GM23248 (cell line): ENCODE data around the gene CPNE7.

ENCODE experiments used
- EZH2 ChIP-seq: fragments of 200-600 bp; sonication (generic); IDR thresholded peaks from 2 replicates; pipeline ENCODE4 v1.6.1; 2018; ENCODE audit warnings: antibody characterized with exemption, mild to moderate bottlenecking; ENCODE audit not compliant: insufficient read depth, poor library complexity, severe bottlenecking
- EZH2phosphoT487 ChIP-seq: fragments of 200-600 bp; sonication (generic); IDR thresholded peaks from 2 replicates; pipeline ENCODE4 v1.6.1; 2018; ENCODE audit warnings: antibody characterized with exemption, moderate library complexity, mild to moderate bottlenecking, low read depth; ENCODE audit not compliant: insufficient read depth

- TF ChIP-seq EZH2 (no peak), EZH2phosphoT487 (no peak)
Measured at GRCh38 chr16:89546781-89547180, 28.8 kb upstream of the CPNE7 start.
